ENCODE results near the gene DMRT2.

GRCh38 chr9:1025131-1025530 is 25.0 kb upstream of the DMRT2 start:
- TF ChIP-seq, protein P1, sequence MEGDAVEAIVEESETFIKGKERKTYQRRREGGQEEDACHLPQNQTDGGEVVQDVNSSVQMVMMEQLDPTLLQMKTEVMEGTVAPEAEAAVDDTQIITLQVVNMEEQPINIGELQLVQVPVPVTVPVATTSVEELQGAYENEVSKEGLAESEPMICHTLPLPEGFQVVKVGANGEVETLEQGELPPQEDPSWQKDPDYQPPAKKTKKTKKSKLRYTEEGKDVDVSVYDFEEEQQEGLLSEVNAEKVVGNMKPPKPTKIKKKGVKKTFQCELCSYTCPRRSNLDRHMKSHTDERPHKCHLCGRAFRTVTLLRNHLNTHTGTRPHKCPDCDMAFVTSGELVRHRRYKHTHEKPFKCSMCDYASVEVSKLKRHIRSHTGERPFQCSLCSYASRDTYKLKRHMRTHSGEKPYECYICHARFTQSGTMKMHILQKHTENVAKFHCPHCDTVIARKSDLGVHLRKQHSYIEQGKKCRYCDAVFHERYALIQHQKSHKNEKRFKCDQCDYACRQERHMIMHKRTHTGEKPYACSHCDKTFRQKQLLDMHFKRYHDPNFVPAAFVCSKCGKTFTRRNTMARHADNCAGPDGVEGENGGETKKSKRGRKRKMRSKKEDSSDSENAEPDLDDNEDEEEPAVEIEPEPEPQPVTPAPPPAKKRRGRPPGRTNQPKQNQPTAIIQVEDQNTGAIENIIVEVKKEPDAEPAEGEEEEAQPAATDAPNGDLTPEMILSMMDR (IDR thresholded peaks at IDR 0.05) = no peak
- TF ChIP-seq POLR2A (IDR thresholded peaks at IDR 0.05) = no peak

All from tibial nerve (tissue), 3 donors.